Activated CD4-positive, alpha-beta T cell treated with anti-CD3 and anti-CD28 coated beads, Interleukin-2, amount 10 ng/mL, durations not matched to agents 24 days and 14 days (primary cell): ENCODE measurements around the gene LRCH1. TPM values are rescaled to one million over a fixed set of nuclear protein-coding genes. Genes with fewer than 3 reads are reported as not detected.
"Not testable (repeated sequence)": the region's sequence is repeated elsewhere in the genome, so short reads cannot be mapped to it uniquely, and the experiment has no call there.

Source experiments
- DNase-seq: peaks from one replicate; pipeline ENCODE4 v3.0.0; 2022
- H3K27ac Mint-ChIP-seq: one replicate; pipeline ENCODE4 v1.8.0; 2022; ENCODE audit warnings: mild to moderate bottlenecking, mixed read lengths
- H3K27me3 Mint-ChIP-seq: one replicate; pipeline ENCODE4 v1.8.0; 2022; ENCODE audit warnings: mixed read lengths
- H3K36me3 Mint-ChIP-seq: one replicate; pipeline ENCODE4 v1.8.0; 2022; ENCODE audit warnings: low read depth, mild to moderate bottlenecking, mixed read lengths
- H3K4me1 Mint-ChIP-seq: one replicate; pipeline ENCODE4 v1.8.0; 2021; ENCODE audit warnings: mixed read lengths
- H3K4me3 Mint-ChIP-seq: one replicate; pipeline ENCODE4 v1.8.0; 2022; ENCODE audit warnings: mild to moderate bottlenecking, moderate library complexity, mixed read lengths
- H3K9me3 Mint-ChIP-seq: one replicate; pipeline ENCODE4 v1.8.0; 2021; ENCODE audit warnings: mixed read lengths
- intact Hi-C: fragments of 100-400 bp; cut with micrococcal nuclease; formaldehyde crosslinking; loops from one replicate; pipeline ENCODE4 v1.15.1; 2023
- total RNA-seq: library from RNA; stranded (reverse); gene quantifications from 2 replicates; pipeline ENCODE4 v1.2.3, GENCODE V29; 2022

Gene LRCH1
- total RNA-seq, 1 donor from 2014 or later: 18.3 TPM

- Mint-ChIP-seq H3K27me3 (no peaks in the 10 kb centered on the region), H3K27ac (no peak overlapping the region), H3K4me1 (peaks cover 28% of the 10 kb centered on the region), H3K4me3 (no peak overlapping the region), H3K9me3 (no peaks in the 10 kb centered on the region), H3K36me3 (peaks cover 12% of the 10 kb centered on the region)
- intact Hi-C loops: loop anchor here (10.0 kb wide), 1 partner anchor 412 kb away; no protein-coding TSS in a partner anchor
- no peak for DNase-seq
These were observed 204.0 kb downstream of the LRCH1 start for GRCh38 chr13:46756977-46757376.

DNA sequence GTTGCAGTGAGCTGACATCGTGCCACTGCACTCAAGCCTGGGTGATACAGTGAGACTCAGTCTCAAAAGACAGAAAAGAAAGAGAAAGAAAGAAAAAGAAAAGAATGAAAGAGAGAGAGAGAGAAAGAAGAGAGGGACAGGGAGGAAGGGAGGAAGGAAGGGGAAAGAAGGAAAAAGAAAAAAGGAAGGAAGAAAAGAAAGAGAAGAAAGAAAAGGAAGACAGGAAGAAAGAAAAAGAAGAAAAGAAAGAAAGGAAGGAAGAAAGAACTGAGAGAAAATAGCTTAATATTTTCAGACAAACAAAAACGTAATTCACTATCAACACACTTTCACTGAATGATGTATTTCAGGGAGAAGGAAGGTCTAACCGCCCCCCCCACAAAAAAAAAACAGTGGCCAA is 204.7 kb downstream of the LRCH1 start:
- Mint-ChIP-seq H3K27me3 (no peaks in the 10 kb centered on the region), H3K36me3 (peaks cover 9% of the 10 kb centered on the region), H3K4me1 (peaks cover 25% of the 10 kb centered on the region), H3K27ac (no peak overlapping the region), H3K4me3 (no peak overlapping the region), H3K9me3 (no peaks in the 10 kb centered on the region)
- intact Hi-C loops: loop anchor here (10.0 kb wide), 1 partner anchor 413 kb away; no protein-coding TSS in a partner anchor
- no peak for DNase-seq

GRCh38 chr13:46759846-46760245 is 206.9 kb downstream of the LRCH1 start:
- Mint-ChIP-seq H3K4me3 (no peak overlapping the region), H3K4me1 (peaks cover 13% of the 10 kb centered on the region), H3K36me3 (no peaks in the 10 kb centered on the region), H3K27me3 (no peaks in the 10 kb centered on the region), H3K9me3 (no peaks in the 10 kb centered on the region), H3K27ac (no peak overlapping the region)
- intact Hi-C loops: loop anchor here (10.0 kb wide), 1 partner anchor 415 kb away; no protein-coding TSS in a partner anchor
- no peak for DNase-seq

DNA sequence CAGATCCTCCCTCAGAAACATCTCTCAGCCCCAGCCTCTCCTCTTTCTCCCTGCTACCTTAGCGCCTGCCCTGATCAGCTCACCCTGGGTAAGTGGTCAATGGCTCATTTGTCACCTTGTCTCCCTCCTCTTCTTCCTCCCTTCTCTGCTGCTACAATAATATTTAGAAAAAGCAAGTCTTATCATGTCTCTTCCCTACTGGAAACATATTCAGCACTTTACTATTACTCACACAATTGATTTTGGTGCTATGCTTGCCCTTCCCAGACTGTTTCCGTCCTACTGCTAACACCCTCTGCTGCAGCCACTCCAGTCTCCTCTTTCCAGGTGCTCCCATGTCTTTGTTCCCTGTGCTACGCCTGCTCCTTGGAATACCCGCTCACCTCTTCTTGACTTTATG is 208.2 kb downstream of the LRCH1 start:
- intact Hi-C loops: no loop called here
- H3K27ac Mint-ChIP-seq: no peak overlapping the region
- no peaks in the 10 kb centered on the region for H3K36me3 Mint-ChIP-seq
- DNase-seq: no peak
- no peak overlapping the region for H3K4me3 Mint-ChIP-seq
- H3K4me1 Mint-ChIP-seq: peaks cover 13% of the 10 kb centered on the region
- no peaks in the 10 kb centered on the region for H3K27me3 Mint-ChIP-seq
- H3K9me3 Mint-ChIP-seq: no peaks in the 10 kb centered on the region

DNA sequence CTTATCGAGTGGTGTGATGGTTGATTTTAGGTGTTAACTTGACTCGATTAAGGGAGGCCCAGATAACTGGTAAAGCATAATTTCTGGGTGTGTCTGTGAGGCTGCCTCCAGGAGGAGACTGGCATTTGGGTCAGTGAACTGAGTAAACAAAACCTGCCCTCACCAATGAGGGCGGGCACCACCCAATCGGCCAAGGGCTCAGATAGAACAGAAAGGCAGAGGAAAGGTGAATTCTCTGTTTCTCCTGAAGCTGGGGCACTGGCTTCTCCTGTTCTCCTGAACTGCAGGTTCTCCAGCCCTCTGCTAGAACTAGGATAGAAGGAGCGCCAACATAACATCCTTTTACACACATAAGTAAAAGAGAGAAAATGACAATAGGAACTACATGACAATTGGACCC is 208.9 kb downstream of the LRCH1 start:
- H3K27ac Mint-ChIP-seq: no peak overlapping the region
- H3K9me3 Mint-ChIP-seq: no peaks in the 10 kb centered on the region
- intact Hi-C loops: no loop called here
- peaks cover 13% of the 10 kb centered on the region for H3K4me1 Mint-ChIP-seq
- no peak for DNase-seq
- H3K36me3 Mint-ChIP-seq: no peaks in the 10 kb centered on the region
- H3K4me3 Mint-ChIP-seq: no peak overlapping the region
- H3K27me3 Mint-ChIP-seq: no peaks in the 10 kb centered on the region

DNA sequence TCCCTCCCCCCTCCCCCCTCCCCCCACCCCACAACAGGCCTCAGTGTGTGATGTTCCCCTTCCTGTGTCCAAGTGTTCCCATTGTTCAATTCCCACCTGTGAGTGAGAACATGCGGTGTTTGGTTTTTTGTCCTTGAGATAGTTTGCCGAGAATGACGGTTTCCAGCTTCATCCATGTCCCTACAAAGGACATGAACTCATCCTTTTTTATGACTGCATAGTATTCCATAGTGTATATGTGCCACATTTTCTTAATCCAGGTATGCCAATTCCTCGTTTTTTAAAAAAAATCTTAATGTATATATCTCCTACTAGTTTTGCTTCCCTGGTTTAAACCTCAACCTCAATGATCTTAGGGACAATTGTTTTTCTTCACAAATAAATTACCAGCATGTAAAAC is 217.0 kb downstream of the LRCH1 start:
- H3K27ac Mint-ChIP-seq, H3K4me1 Mint-ChIP-seq, H3K27me3 Mint-ChIP-seq, H3K9me3 Mint-ChIP-seq, intact Hi-C loops, H3K4me3 Mint-ChIP-seq, DNase-seq: not testable (repeated sequence)
- H3K36me3 Mint-ChIP-seq: peaks cover 42% of the 10 kb centered on the region

GRCh38 chr13:46771693-46772092 is 218.7 kb downstream of the LRCH1 start:
- Mint-ChIP-seq H3K9me3 (no peaks in the 10 kb centered on the region), H3K27ac (no peak overlapping the region), H3K27me3 (no peaks in the 10 kb centered on the region), H3K36me3 (peaks cover 57% of the 10 kb centered on the region), H3K4me3 (no peak overlapping the region), H3K4me1 (no peaks in the 10 kb centered on the region)
- intact Hi-C loops: no loop called here
- DNase-seq: no peak

DNA sequence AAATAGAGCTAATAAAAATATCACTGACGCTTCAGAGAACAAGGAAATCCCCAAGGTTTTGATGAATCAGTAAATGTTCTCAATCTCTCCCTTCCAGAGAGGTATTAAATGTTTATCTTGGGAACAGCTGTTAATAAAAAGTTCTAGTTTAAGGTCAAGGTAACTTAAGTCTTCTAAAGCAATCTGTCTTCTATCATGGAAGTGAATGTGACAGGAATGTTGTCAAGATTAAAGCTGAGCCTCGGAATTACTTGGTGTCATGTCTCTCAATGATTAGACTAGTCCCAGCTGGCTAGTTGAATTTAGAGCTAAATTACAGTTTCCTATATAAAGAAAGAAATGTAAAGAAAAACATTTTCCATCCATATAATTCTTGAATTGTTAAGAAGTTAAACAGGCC is 220.6 kb downstream of the LRCH1 start:
- Mint-ChIP-seq H3K4me1 (peaks cover 1% of the 10 kb centered on the region), H3K36me3 (peaks cover 67% of the 10 kb centered on the region), H3K9me3 (no peaks in the 10 kb centered on the region), H3K27me3 (no peaks in the 10 kb centered on the region), H3K27ac (no peak overlapping the region), H3K4me3 (no peak overlapping the region)
- intact Hi-C loops: no loop called here
- DNase-seq: no peak

- Mint-ChIP-seq H3K4me1 (peaks cover 1% of the 10 kb centered on the region), H3K36me3 (peaks cover 60% of the 10 kb centered on the region), H3K9me3 (no peaks in the 10 kb centered on the region), H3K27me3 (no peaks in the 10 kb centered on the region), H3K4me3 (no peak overlapping the region), H3K27ac (no peak overlapping the region)
- DNase-seq: no peak
- intact Hi-C loops: no loop called here
These were observed 222.6 kb downstream of the LRCH1 start for GRCh38 chr13:46775385-46776107.

DNA sequence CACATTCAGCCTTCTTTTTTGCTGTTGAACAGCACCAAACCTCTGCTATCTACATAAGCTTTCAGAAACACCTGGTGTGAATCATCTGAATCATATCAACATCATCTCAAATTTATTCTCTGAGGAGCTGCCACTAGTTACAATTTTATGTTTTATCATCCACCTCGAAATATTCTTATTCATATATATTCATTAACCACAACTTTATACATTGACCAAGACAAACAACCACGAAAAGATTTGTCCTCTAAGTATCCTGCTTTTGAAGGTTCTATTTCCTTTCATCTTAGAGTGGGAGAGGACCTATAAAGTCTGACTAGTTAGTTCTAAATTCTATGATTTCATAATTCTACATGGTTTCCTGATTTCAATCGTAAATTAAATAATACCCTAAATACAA is 225.1 kb downstream of the LRCH1 start:
- no peak for DNase-seq
- intact Hi-C loops: no loop called here
- Mint-ChIP-seq H3K27ac (no peak overlapping the region), H3K27me3 (no peaks in the 10 kb centered on the region), H3K36me3 (peaks cover 60% of the 10 kb centered on the region), H3K9me3 (no peaks in the 10 kb centered on the region), H3K4me1 (peaks cover 5% of the 10 kb centered on the region), H3K4me3 (no peak overlapping the region)

DNA sequence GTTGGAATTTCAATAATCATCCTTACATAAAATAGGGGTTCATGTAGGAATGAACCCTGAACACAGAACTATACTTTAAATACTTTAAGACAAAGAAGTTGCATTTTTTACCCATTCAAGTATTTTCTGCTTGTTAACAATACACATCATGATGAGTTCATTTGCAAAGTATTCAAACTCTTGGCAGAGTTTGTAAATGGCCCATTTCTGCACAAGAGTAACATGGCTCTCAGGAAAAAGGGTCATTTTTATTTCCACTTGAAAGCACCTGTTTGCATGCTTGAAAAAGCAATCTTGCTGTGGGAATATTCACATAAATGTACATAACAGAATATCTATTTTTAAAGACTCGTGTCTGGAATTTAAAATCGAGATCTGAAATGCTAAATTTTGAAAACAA is 225.9 kb downstream of the LRCH1 start:
- no peak for DNase-seq
- no peaks in the 10 kb centered on the region for H3K27me3 Mint-ChIP-seq
- H3K4me3 Mint-ChIP-seq: no peak overlapping the region
- peaks cover 5% of the 10 kb centered on the region for H3K4me1 Mint-ChIP-seq
- peaks cover 56% of the 10 kb centered on the region for H3K36me3 Mint-ChIP-seq
- H3K27ac Mint-ChIP-seq: no peak overlapping the region
- intact Hi-C loops: no loop called here
- no peaks in the 10 kb centered on the region for H3K9me3 Mint-ChIP-seq

- DNase-seq: no peak
- Mint-ChIP-seq H3K27me3 (no peaks in the 10 kb centered on the region), H3K36me3 (peaks cover 51% of the 10 kb centered on the region), H3K9me3 (no peaks in the 10 kb centered on the region), H3K4me3 (no peak overlapping the region), H3K4me1 (peaks cover 5% of the 10 kb centered on the region), H3K27ac (no peak overlapping the region)
- intact Hi-C loops: no loop called here
These were observed 229.1 kb downstream of the LRCH1 start for GRCh38 chr13:46782066-46782465.

DNA sequence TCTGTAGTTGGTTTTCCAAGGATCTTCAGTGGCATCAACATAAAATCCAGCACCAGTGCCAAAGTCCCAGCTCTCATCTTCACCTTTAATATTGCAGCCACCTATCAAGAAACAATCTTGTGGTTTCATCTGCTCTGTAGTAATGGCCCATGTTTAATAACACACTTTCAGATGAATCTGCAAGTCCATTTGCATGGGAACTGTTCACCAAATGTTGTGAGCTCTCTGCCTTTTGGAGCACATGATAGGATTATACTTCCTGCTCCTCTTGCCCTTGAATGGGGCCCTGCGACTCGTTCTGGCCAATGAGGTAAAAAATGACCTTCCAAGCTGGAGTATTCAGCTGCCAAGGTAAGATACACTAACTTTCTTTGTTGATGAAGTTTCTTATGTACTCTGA is 229.7 kb downstream of the LRCH1 start:
- Mint-ChIP-seq H3K9me3 (no peaks in the 10 kb centered on the region), H3K27me3 (no peaks in the 10 kb centered on the region), H3K4me3 (no peak overlapping the region), H3K27ac (no peak overlapping the region), H3K4me1 (peaks cover 5% of the 10 kb centered on the region), H3K36me3 (peaks cover 51% of the 10 kb centered on the region)
- intact Hi-C loops: no loop called here
- DNase-seq: no peak

DNA sequence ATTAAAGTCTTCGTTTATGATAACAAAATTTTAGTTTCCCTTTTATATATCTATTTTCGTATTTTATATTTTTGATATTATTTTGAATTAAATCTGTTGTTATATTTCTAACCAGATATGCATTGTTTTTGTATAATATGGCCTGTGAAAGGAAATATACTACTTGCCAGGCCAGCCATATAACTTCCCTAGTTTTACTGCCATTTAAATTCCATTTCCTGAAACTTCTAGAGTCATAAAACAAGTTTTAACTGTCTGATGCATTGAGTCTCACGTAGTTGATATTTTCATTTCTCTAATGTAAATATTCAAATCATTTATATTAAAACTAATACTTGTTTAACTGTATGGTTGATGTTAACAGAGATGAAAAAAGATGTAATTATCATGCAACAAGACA is 230.5 kb downstream of the LRCH1 start:
- H3K9me3 Mint-ChIP-seq: no peaks in the 10 kb centered on the region
- no peak overlapping the region for H3K4me3 Mint-ChIP-seq
- no peak for DNase-seq
- no peak overlapping the region for H3K27ac Mint-ChIP-seq
- peaks cover 51% of the 10 kb centered on the region for H3K36me3 Mint-ChIP-seq
- intact Hi-C loops: no loop called here
- H3K27me3 Mint-ChIP-seq: no peaks in the 10 kb centered on the region
- H3K4me1 Mint-ChIP-seq: peaks cover 7% of the 10 kb centered on the region

DNA sequence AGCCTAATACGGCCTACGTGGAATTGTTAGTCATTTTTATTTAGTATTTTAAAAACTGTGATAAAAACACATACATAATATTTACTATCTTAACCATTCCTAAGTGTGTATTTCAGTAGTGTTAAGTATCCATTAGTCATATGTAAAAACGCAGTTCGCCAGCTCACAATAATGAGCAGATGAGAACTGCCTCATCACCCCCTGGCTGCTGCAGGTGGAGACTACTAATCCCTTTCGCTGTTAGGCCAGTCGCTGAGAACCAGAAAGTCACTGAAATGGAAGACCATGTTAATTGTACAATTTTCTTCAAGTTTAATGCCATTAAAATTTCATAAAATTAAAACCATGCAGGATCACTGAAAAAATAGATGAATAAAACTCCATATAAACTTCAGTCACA is 242.4 kb downstream of the LRCH1 start:
- DNase-seq: no peak
- Mint-ChIP-seq H3K4me1 (peaks cover 28% of the 10 kb centered on the region), H3K9me3 (no peaks in the 10 kb centered on the region), H3K27me3 (no peaks in the 10 kb centered on the region), H3K36me3 (peaks cover 23% of the 10 kb centered on the region), H3K4me3 (peak overlapping the region; percentile 96), H3K27ac (no peak overlapping the region)
- intact Hi-C loops: loop anchor here (5.0 kb wide), 2 partner anchors 43 to 128 kb away; no protein-coding TSS in a partner anchor
